Fibroblast of pulmonary artery (primary cell): ENCODE data around the gene PPFIBP1.
A peak's percentile ranks its signal among the peaks of the same experiment; 100 is the strongest.

Experiments
- DNase-seq: peaks from one replicate; pipeline ENCODE4 v3.0.0-alpha.2; 2010; ENCODE audit warnings: low read depth
- H3K4me3 ChIP-seq: replicated peaks from 2 replicates; pipeline ENCODE4 v1.5.1; 2011; ENCODE audit warnings: low read depth, mild to moderate bottlenecking, control low read depth, low read length, moderate library complexity
- CTCF ChIP-seq: IDR thresholded peaks from 2 replicates; pipeline ENCODE4 v1.5.1; 2011; ENCODE audit warnings: mild to moderate bottlenecking, control low read depth, low read length, inconsistent platforms; ENCODE audit errors: missing control alignments

PPFIBP1 gene

GRCh38 chr12:27615331-27615891 is 91.4 kb downstream of the PPFIBP1 start:
- no peak for TF ChIP-seq CTCF
- peak; percentile 41 for DNase-seq
- no peak overlapping the region for H3K4me3 ChIP-seq

- TF ChIP-seq CTCF = no peak
- no peak for DNase-seq
- no peak overlapping the region for H3K4me3 ChIP-seq
These were observed 92.5 kb downstream of the PPFIBP1 start for GRCh38 chr12:27616356-27617142.

- no peak for TF ChIP-seq CTCF
- no peak overlapping the region for H3K4me3 ChIP-seq
- peak; percentile 29 for DNase-seq
These were observed 94.8 kb downstream of the PPFIBP1 start for GRCh38 chr12:27618836-27619235.

DNA sequence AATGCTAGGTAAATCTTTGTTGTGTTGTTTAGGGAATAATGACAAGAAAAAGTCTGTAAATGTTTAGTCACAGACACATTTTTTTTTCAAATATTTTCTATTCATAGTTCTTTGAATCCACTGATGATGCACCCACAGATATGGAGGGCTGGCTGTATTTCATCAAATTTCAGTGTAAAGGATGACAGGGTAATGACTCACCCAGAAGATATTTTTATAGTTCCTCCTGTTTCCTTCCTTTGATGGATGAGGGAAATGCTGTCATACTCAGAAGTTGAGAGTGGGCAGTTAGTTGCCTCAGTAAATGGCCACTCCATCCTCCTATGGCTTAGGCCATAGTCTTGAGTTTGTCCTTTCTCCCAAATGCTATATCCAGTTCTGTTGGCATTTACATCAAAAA is 95.3 kb downstream of the PPFIBP1 start:
- no peak overlapping the region for H3K4me3 ChIP-seq
- DNase-seq = peak; percentile 89
- TF ChIP-seq CTCF = no peak

DNA sequence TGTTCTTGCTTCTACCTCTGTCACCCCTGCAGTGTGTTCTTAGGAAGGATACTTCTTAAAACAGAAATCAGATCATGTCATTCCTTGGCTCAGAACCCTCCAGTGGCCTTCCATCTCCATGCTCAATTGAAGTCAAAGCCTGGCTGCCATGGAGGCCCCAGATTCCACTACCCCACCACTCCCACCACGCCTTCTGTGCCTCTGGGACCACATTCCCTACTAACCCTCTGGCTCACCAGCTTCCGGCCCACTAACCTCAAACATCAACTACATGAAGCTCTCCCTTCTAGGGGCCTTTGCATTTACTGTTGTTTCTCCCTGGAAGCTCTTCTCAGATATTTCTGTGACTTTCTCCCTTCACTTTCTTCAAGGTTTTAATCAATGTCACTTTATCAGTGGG is 96.1 kb downstream of the PPFIBP1 start:
- TF ChIP-seq CTCF = no peak
- no peak for DNase-seq
- H3K4me3 ChIP-seq = no peak overlapping the region

GRCh38 chr12:27622436-27623195 is 98.6 kb downstream of the PPFIBP1 start:
- TF ChIP-seq CTCF = no peak
- no peak for DNase-seq
- H3K4me3 ChIP-seq = no peak overlapping the region
